ENCODE measurements around the gene CALU. TPM values are rescaled to one million over a fixed set of nuclear protein-coding genes. Genes with fewer than 3 reads are reported as not detected.

The CALU gene
- total RNA-seq, 2 experiments from 2014 or later = 30.9 to 33.1 TPM

DNA sequence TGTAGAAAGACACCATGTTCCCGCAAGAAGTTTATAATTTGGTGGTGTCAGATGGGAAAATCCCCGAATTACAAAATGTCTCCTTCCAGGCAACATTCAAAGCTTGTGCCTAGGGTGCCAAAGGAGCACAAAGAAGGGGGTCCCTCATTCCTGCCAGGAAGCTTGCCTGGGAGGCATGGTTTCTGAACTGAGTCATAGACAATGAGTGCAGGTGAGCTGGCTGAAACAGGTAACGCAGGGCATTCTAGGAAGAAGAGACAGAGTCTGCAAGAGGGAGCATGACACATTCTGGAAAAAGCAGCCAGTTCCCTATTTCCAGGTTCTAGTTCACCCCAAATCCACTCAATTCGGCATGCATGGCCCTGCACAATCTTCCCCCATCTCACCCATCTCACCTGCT lies 11.9 kb upstream of the CALU start:
- CTCF ChIA-PET = interaction anchor here (1.6 kb wide), 1 partner anchor 12 kb away, joined by 6 read pairs; the partner anchor contains the start of gene CALU
- no peak for ATAC-seq

GRCh38 chr7:128728598-128728997 lies 10.6 kb upstream of the CALU start:
- Mint-ChIP-seq H3K27ac (no peak overlapping the region), H3K4me3 (no peak overlapping the region), H3K9me3 (no peaks in the 10 kb centered on the region), H3K4me1 (ENCODE audit: low read depth) (no peaks in the 10 kb centered on the region), H3K36me3 (ENCODE audit: low read depth) (no peaks in the 10 kb centered on the region), H3K27me3 (peaks cover 4% of the 10 kb centered on the region)
- POLR2A ChIA-PET = no interaction called here
- DNase-seq = no peak
- ATAC-seq = no peak
- CTCF ChIA-PET = interaction anchor here (0.6 to 1.6 kb wide), 4 partner anchors 10 to 118 kb away, joined by 3 to 4 read pairs (median 4); no protein-coding TSS in a partner anchor
- TF ChIP-seq CTCF (IDR thresholded peaks at IDR 0.05) = no peak
- intact Hi-C loops (cut with micrococcal nuclease) = no loop called here

More for the DNA sequence above, 11.9 kb upstream of the CALU start:
- Mint-ChIP-seq H3K4me1 (ENCODE audit: low read depth) (no peaks in the 10 kb centered on the region), H3K27me3 (peaks cover 4% of the 10 kb centered on the region), H3K36me3 (ENCODE audit: low read depth) (no peaks in the 10 kb centered on the region), H3K9me3 (no peaks in the 10 kb centered on the region), H3K4me3 (no peak overlapping the region), H3K27ac (no peak overlapping the region)
- intact Hi-C loops (cut with micrococcal nuclease) = no loop called here
- no peak for TF ChIP-seq CTCF (IDR thresholded peaks at IDR 0.05)
- POLR2A ChIA-PET = no interaction called here
- DNase-seq = no peak

DNA sequence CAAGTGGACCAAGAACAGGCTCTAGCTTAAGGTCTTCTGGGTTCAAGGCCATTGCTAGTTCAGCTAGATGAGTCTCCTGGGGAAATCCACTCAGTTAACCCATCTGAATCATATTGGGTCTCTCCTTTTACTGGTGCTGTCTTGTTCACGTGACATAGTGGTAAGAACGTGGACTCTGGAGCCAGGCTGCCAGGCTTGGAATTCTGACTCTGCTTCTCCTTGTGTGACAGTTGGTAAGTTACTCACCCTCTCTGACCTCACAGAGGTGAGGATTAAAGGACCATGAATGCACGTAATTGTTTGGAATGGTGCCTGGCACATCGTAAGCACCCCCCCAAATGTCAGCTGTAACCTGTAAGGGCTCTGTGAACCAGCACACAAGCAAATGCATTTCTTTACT lies 9.7 kb upstream of the CALU start:
- ChIA-PET POLR2A (interaction anchor here (0.6 kb wide), 1 partner anchor 18 kb away, joined by 3 read pairs; no protein-coding TSS in a partner anchor), CTCF (interaction anchor here (1.1 to 1.6 kb wide), 2 partner anchors 9 to 17 kb away, joined by 4 read pairs; no protein-coding TSS in a partner anchor)
- no peaks in the 10 kb centered on the region for H3K9me3 Mint-ChIP-seq
- no peak for TF ChIP-seq CTCF (IDR thresholded peaks at IDR 0.05)
- no peaks in the 10 kb centered on the region for H3K36me3 Mint-ChIP-seq (ENCODE audit: low read depth)
- intact Hi-C loops (cut with micrococcal nuclease) = no loop called here
- ATAC-seq (no peak), DNase-seq (no peak)
- peaks cover 4% of the 10 kb centered on the region for H3K27me3 Mint-ChIP-seq
- H3K4me1 Mint-ChIP-seq (ENCODE audit: low read depth) = no peaks in the 10 kb centered on the region
- no peak overlapping the region for H3K27ac Mint-ChIP-seq
- no peak overlapping the region for H3K4me3 Mint-ChIP-seq

DNA sequence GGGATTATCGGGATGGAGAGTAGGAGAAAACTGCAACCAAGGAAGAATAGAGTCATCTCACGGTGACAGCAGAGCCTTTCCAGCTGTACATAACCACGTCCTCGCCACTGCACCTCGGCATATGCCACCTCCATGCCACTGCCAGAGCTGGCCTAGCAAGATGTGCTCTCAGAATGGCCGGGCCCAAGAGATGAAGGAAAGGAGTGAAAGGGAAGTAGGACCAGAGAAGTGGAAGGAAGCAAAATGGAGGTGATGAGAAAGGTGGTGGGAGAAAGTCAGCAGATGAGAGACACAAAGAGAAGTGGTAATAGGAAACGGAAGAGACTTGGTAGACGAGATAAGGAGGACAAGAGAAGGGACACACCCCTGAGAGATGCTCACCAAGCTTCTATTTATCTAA lies 8.0 kb upstream of the CALU start:
- H3K4me3 Mint-ChIP-seq = no peak overlapping the region
- DNase-seq (no peak), ATAC-seq (no peak)
- H3K36me3 Mint-ChIP-seq (ENCODE audit: low read depth) = no peaks in the 10 kb centered on the region
- POLR2A ChIA-PET = interaction anchor here (1.9 kb wide), 1 partner anchor 10 kb away, joined by 5 read pairs; no protein-coding TSS in a partner anchor
- H3K9me3 Mint-ChIP-seq = no peaks in the 10 kb centered on the region
- CTCF ChIA-PET = interaction anchor here (1.6 kb wide), 1 partner anchor 11 kb away, joined by 5 read pairs; no protein-coding TSS in a partner anchor
- no peaks in the 10 kb centered on the region for H3K4me1 Mint-ChIP-seq (ENCODE audit: low read depth)
- peaks cover 4% of the 10 kb centered on the region for H3K27me3 Mint-ChIP-seq
- intact Hi-C loops (cut with micrococcal nuclease) = no loop called here
- TF ChIP-seq CTCF (IDR thresholded peaks at IDR 0.05) = no peak
- H3K27ac Mint-ChIP-seq = no peak overlapping the region

DNA sequence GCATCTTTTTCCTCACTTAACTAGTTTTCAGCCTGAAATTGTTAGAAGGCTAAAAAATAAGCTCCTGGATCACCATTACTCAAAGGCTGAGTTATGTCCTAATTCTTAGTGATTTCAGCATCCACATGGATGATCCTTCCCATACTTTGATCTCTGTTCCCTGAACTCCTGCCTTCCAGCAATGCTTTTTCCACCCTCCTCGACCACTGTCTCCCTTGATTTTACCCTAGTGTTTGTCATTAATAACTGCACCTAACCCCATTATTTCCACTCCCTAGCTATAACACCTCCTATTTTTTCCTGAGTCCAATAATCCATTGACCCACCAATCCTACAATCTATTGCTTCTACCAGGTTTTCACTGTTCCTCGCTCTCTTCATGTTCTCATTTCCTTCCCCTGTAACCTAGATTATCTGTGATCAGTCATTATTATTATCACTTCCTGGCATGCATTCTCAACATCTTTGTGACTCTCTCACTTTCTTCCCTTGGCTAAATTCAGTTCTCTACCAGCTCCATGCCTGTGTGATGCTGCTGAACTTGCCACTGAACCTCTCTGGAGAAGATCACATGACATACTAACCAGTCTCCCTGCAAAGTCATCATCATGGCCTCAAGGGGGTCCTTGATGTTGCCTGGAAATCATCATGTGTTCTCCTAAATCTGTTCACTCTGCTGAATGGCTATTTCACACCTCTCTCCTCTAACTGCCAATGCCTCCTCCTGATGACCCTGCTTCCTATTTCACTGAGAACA lies 6.5 kb upstream of the CALU start:
- intact Hi-C loops (cut with micrococcal nuclease) = no loop called here
- ATAC-seq (no peak), DNase-seq (no peak)
- H3K27me3 Mint-ChIP-seq = peaks cover 4% of the 10 kb centered on the region
- H3K9me3 Mint-ChIP-seq = no peaks in the 10 kb centered on the region
- CTCF ChIA-PET = interaction anchor here (1.3 to 1.6 kb wide), 2 partner anchors 9 to 10 kb away, joined by 3 to 5 read pairs; no protein-coding TSS in a partner anchor
- no peaks in the 10 kb centered on the region for H3K4me1 Mint-ChIP-seq (ENCODE audit: low read depth)
- no peak overlapping the region for H3K27ac Mint-ChIP-seq
- POLR2A ChIA-PET = interaction anchor here (0.6 to 1.9 kb wide), 2 partner anchors 8 to 186 kb away, joined by 3 to 5 read pairs; no protein-coding TSS in a partner anchor
- no peaks in the 10 kb centered on the region for H3K36me3 Mint-ChIP-seq (ENCODE audit: low read depth)
- no peak overlapping the region for H3K4me3 Mint-ChIP-seq
- no peak for TF ChIP-seq CTCF (IDR thresholded peaks at IDR 0.05)
